NK-92 (cell line): ENCODE measurements around the gene SMIM44.

Experiments
- DNase-seq: peaks from one replicate; lab custom pipeline; 2025; ENCODE audit not compliant: unreplicated experiment; lab: John Stamatoyannopoulos, UW

Gene SMIM44

DNA sequence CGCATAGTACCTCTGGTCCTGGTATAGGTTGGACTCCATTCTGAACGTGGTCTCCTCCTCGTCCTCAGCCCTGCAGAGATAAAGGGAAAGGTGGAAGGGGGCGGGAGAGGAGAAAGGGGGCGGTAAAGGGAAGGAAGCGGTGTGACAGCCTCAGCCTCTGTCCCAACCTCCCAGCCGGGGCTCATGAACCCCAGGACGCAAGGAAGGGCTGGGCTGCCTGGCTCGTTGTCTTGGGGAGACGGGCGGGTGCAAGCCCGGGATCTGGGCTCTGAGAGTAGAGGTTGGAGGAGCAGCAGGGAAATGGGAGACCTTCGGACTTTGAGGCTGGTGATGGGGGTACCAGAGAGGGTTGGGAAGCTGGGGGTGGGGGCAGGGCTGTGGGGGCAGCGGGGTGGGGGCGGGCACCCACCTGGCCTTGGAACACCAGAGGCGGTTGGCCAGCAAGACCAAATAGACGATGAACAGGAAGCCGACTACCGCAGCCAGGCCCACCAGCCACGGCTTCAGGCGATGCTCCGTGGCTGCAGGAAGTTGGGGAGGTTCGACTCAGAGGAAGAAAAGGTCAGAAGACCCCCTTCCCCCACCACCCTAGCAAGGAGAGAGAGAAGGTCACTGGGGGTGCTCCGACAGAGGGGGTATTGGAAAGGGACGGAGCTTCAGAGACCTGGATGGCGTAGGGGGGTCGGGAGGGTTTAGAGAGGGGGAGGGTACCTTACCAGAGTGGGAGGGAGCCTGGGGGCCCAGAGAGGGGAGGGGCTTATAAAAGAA is 4.6 kb downstream of the SMIM44 start:
- no peak for DNase-seq

DNA sequence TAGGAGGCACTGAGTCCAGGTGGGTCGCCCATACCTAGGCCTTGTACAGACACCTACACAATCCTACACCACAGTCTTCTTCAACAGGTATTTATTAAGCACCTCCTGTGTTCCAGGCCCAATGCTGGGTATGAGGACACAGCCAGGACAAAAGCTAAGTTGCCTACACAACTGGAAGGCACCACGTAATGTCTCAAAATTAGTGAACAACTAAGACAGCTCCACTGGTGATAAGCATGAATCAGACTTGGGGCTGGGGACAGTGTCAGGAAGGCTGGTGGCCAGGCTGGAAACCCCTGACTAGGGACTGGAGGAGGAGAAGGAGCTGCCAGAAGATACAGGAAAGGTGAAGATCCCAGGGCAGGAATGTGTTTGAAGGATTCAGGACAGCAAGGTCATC is 5.3 kb downstream of the SMIM44 start:
- no peak for DNase-seq

DNA sequence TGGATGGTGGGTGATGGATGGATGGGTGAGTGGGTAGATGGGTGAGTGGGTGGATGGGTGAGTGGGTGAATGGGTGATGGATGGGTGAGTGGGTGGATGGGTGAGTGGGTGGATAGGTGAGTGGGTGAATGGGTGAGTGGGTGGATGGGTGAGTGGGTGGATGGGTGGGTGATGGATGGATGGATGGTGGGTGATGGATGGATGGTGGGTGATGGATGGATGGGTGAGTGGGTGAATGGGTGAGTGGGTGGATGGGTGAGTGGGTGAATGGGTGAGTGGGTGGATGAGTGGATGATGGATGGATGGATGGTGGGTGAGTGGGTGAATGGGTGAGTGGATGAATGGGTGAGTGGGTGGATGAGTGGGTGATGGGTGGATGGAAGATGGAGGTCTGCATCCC is 5.7 kb downstream of the SMIM44 start:
- no peak for DNase-seq

DNA sequence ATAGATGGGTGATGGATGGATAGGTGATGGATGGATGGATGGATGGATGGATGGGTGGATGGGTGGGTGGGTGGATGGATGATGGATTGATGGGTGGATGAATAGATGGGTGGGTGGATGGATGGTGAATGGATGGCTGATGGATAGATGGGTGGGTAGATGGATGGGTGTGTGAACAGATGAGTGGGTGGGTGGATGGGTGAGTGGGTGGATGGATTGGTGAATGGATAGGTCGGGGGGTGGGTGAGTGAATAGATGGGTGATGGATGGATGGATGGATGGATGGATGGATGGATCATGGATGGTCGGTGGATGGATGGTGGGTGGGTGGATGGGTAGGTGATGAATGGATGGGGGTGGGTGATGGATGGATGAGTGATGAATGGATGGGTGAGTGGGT is 6.4 kb downstream of the SMIM44 start:
- no peak for DNase-seq

DNA sequence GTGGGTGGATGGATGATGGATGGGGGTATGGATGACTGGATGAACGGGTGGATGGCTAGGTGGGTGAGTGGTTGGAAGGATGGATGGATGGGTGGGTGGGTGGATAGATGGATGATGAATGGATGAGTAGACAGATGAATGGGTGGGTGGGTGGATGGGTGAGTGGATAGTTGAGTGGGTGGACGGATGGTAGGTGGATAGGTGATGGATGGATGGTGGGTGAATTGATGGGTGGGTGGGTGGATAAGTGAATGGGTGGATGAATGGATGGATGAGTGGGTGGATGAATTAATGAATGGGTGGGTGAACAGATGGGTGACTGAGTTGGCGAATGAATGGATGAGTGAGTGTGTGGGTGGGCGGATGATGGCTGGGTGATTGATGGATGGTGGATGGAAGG is 7.8 kb downstream of the SMIM44 start:
- DNase-seq: no peak

DNA sequence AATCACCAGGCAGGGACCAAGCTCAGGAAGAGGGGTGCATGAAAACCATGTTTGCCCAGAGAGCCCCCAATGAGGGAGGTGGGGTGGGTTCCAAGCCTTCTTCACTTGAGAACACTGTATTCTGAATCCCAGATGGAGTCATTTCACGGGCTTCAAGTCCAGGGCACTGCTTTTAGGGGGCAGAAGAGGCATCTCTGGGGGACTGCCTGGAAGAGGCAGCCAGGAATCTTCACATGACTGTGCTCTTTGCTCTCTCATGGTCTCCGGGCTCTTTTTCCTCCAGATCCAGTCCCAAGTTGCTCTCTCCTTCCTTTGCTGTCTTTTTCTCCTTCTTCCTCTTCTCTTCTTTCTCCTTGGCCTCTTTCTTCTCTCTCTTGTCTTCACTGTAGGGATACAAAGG is 8.6 kb downstream of the SMIM44 start:
- DNase-seq: no peak

DNA sequence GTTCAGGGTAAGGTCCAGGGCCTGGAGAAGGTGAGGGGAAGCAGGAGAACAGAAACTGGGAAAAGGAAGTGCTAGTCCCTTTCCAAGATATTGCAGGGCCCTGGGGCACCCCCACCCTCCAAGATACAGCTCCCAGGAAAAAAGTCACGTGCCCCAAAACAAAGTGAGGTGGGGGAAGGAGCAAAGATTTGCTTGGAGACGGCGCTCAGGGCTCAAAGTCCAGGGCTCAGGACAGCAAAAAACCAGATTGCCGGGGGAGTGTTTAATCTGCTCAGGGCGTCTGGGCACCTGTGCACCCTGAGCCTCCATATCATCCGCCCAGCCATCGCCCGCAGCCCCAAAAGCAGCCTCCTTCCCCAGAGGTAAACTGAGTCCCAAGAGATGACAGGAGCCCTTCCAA is 9.2 kb downstream of the SMIM44 start:
- DNase-seq: no peak

DNA sequence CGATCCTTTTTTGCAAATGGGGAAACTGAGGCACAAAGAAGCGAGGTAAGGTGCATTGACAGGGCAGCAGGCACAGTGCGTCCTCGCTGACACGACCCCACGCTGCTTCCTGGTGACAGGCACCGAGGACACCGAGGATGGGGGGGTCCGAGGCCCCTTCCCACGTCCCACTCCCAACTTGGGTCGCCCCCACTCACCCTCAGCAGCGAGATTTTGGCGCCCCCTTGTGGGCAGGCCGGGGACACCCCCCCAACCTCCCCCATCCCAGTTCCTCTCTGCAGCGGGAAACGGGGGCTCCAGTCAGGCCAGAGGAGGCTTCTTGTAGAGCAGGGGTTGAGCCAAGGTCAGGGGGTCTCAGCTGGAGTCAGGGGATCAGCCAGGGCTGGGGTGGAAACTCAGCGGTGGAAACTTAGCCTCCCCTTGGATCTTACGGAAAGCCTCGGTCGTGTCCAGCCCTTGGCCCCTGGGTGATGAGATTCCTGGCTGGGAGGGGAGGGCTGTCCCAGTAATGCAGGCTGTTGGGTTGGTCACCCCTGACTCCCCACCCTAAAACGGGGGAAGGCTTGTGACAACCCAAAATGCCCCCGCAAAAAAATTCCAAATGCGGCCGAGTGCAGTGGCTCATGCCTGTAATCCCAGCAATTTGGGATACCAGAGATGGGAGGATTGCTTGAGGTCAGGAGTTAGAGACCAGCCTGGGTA is 11.1 kb downstream of the SMIM44 start:
- no peak for DNase-seq

DNA sequence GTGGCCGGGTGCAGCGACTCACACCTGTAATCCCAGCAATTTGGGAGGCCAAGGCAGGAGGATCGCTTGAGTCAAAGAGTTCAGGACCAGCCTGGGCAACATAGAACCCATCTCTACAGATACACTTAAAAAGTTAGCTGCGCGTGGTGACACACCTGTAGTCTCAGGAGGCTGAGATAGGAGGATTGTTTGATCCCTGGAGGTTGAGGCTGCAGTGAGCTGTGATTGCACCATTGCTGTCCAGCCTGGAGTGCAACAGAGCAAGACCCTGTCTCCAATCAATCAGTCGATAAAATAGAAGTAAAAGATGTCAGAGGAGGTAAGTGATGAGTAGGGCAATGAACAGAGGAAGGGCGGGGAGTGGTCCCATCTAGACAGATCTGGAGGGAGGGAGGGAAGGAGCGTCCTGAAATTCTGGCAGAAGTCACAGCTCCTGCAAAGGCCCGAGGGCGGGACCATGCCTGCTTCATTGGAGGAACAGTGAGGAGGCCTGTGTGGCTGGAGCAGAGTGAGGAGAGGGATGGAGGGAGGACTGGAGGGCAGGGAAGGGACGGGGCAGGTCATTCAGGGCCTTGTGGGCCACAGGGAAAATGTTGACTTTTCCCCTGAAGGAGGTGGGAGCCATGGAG is 12.6 kb downstream of the SMIM44 start:
- no peak for DNase-seq

DNA sequence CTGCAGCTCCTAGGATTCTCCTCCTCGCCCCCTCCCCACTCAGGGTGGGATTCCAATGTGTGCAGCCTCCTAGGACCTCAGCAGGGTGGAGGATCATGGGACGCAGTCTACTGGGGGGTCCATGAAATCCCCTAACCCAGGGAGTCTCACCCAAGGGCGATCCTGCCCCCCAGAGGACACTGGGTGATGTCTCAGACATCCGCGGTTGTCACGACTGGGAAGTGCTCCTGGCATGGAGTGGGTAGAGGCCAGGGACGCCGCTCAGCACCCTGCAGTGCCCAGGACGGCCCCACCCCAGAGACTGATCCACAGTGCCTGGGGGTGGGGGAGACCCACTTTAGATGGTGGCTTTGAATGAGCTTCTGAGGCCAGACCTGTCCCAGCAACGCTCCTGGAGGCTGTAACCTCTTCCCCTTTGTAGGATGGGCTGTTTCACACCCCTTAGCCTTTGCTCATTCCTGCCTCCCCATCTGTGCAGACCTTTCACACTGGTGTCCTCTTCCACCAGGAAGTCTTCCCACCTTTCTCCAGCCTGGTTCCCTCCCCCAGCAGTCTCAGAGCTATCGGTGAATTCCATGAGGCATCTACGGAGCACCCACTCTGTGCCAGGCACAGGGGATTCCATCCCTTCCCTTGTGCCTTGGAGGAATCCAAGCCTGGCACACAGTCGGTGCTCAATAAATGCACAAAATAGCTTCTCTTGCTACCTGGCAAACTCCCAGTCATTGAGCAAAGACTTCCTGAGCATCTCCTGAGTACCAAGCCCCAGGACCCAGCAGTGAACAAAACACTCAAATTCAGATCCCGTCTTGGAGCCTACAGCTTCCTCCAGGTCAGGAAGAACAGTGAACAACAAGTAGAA is 13.4 kb downstream of the SMIM44 start:
- DNase-seq: no peak

DNA sequence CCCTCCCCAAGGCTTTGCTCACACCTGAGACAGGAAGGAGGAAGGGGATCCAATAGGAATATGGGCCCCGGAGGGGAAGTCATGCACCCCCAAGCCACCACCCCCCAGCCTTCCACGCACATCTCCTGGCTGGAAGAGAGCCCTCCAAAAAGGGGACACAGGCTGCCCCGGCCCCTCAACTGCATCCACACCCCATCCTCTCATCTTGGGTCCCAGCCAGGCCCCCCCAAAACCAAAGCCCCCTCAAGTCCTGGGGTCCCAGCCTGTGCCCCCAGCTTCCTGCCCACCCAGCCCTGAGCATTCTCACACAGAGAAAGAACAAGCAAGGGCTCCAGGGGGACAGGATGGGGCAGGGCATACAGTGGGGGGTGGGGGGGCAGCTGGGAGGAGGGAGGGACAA is 15.0 kb downstream of the SMIM44 start:
- DNase-seq: no peak

DNA sequence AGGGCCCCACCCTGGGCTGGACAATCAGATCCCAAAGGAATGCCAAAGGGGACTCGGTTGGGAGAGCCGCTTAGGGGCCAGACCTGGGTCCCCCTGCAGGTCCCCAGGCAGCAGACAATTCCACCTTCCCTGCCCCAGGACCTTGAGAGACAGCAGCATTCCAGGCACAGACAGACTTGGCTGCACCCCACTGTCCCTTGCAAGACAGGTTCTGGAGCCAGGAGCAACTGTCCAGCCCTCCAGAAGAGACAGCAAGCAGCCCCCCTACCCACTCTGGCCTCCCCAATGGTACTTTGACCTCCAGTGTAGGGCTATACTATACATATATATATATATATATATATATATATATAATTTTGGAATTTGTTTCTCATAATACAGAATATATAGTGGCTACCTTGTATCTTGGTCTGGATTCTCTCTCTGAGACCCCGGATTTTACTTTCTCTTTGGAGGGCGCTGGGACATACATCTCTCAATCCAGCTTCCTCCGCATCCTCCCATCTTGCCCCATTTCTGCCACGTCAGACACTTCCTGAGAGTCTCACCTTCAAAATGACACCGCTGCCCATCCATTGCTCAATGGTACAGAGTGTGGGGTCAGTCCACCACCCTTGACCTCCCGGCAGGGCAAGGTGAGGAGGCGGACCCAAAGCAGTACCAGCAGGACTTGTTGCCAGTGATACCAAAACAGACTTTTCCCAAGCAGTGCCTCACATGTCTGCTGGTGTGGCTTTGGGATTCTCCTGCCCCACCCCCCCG is 15.6 kb downstream of the SMIM44 start:
- no peak for DNase-seq

DNA sequence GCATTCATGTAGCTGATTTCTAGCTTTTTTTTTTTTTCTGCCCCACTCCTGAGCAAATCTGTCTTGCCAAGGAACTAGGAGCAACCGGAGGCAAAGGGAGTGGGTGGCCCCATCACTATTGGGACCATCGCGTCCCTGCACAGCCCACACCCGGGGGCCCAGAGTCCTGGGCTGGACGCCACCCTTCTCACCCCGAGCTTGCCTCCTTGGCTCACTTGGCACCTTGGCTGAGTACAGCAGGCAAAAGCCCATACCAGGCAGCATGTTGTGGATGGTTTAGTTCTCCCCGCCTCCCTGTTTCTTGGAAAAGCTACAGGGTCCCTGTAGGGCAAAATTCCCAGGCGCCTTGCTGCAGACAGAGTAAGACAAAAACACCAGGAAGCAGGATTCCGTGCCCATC is 16.6 kb downstream of the SMIM44 start:
- DNase-seq: no peak

DNA sequence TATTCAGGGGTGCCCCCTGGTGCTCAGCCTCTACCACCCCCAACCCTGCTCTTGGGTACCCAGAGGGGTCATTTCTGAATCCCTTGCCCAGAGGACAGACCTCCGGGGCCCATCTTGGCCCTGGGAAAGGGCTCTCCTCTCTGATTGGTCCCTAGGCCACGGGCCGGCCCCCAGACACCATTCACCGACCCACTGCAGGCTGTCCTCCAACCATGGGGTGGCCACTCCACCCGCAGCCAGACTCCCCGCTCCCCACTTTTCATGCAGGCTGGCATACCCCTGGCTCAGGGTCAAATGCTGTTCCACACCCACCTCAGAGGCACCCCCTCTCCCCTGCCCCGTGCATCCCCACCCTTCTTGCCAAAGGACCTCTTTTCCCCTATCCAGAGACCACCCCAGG is 17.7 kb downstream of the SMIM44 start:
- no peak for DNase-seq

DNA sequence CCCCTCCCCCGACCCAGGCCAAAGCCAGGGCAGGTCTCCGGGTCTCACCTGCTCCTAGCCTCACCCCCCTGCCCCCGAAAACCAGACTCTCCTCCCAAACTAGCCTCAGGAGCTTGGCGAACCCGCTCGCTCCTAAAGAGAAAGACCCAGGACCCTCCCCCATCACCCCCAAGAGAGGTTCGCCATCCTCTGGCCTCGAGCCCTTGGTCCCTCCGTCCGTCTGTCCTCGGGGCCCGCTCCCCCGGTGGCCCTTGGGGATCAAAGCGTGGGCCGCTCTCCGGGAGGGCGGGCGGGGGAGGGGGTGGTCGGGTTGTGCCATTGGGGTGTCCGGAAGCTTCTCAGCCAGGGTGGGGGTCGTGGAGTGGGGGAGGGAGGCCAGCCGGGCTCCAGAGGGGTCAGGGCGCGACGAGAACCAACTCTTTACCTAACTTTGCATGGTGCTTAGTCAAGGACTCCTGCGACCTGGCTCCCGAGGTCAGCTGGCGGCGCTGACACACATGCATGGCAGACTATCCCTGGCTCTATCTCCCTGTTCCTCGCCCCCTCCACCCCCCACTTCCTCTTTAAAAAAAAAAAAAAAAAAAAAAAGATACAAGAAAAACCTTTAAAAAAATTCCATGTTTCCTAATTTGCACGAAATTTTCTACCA is 18.5 kb downstream of the SMIM44 start:
- no peak for DNase-seq

DNA sequence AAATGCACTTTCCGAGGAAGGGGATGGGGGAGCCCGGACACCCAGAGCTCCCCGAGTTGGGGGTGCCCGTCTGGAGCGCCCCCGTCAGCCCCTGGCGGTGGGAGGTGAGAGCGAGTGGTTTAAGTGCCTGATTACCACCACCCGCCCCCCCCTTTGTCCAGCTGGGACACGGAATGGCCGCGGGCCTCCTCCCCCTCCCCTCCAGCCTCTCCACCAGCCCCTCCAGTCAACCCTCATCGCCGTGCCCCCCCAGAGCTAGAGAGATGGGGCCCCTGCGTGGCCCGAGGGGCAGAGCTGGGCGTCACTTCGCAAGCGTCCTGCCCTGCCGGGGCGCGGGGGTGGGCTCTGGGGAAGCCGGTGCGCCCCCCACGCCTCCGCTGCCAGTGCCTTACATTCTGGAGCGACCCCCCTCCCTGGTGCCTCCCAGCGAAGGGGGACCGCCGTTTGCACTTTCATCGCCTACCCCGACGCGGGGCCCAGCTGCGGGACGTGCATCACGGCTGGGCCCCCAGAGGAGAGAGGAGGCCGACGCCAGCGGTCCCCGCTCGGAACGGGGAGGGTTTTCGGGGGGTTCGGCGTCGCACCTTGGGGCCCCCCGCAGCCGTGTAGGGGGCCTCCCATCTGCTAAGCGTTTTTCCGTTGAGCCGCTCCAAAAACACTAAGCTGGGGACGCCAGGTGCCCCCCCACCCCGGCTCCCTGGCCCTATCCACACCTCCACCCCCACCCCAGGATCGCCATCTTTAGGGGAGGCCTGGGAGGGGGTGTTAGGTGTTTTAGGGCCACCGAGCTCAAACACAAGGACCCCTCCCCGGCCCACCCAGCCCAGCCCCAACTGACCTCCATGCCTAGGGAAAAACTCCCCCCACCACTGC is 19.3 kb downstream of the SMIM44 start:
- no peak for DNase-seq

DNA sequence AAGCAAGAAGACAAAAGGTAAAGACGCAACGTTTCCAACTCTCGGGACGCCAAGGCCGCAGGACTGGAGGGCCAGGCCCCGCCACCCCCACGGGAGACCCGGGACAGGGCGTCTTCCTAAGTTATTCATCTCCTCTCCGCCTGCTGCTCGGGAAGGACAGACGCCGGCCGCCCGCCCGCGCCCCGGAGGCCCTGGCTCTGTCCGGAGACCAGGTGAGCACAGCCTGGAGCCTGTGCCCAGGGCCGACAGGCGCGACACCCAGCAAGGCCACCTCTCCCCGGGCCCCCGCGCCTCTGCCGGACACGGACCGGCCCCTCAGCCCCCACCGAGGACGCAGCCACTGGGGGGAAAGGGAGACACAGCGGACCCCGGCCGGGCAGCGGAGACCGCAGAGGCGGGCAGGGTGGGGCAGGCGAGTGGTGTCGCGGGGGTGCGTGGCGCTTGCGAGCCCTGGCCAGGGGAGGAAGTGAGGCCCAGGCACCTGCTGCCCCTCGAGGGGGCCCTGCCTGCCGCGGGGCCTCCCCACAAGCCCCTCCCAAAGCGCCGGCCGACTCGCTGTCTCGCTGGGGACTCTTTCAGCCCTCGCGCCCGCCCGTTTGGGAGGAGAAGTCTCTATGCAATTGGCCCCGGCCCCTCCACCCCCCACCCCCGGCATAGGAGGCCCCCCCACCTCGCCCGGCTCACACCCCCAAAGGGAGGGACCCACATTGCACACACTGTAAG is 20.1 kb downstream of the SMIM44 start:
- no peak for DNase-seq

DNA sequence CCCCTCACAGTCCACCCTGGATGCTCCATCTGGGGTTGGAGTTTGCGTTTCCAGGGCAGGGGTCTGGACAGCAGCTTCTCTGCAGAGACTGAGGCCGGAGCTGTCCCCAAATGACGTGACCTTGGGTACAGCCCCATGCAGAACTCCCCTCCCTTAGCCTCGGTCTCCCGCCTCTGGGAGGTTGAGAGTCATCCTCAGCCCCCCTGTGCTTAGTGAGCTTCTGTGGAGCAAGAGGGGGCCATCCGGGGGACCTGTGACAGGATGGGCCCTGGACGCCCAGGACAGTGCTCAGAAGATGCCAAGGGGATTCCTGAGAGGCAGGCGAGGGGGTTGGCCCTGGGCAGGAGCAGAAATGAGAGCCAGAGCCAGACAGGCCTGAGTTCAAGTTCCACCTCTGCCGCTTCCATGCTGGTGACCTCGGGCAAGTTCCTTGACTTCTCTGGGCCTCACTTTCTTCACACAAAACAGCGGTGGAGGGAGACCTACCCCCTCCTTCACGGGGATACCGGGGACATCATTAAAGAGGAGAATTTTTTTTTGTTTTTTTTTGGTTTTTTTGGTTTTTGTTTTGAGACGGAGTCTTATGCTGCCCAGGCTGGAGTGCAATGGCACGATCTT is 23.2 kb downstream of the SMIM44 start:
- no peak for DNase-seq
